K562 (cell line): ENCODE data around the gene FDPS. TPM values are rescaled to one million over a fixed set of nuclear protein-coding genes. Genes with fewer than 3 reads are reported as not detected.

Experiments used
- ATAC-seq: fragments of 200-7000 bp; cut with Tn5 transposase; 3 replicates; pipeline ENCODE4 v1.9.1; 2020; ENCODE audit warnings: moderate library complexity
- BruUV-seq: library from RNA; stranded (reverse); fragments of 400-500 nt; replicated peaks from 2 replicates; lab custom pipeline; 2021; lab: Mats Ljungman, UMichigan
- CTCF ChIA-PET: fragments of 300-600 bp; formaldehyde crosslinking; extraction: SDS; loops from one replicate; lab custom pipeline; 2021; ENCODE audit warnings: low intra/inter-chr PET ratio; lab: Yijun Ruan, JAX
- POLR2A ChIA-PET: fragments of 300-600, 350-650 bp; sonication (Branson Sonifier 250); formaldehyde crosslinking; extraction: SDS; loops from one replicate; lab custom pipeline; 2021; ENCODE audit warnings: antibody characterized with exemption, inconsistent platforms; lab: Yijun Ruan, JAX
- DNase-seq, 4 experiments: peaks; one replicate each; pipeline versions ENCODE4 v3.0.0 to v3.0.0-alpha.2; 2011 to 2018; ENCODE audit warnings: low spot score in 3 of 4, mixed read lengths in 3 of 4; ENCODE audit errors: extremely low read depth in 1 of 4
- FAIRE-seq: peaks from 2 replicates; lab custom pipeline; 2011; peaks lifted over from hg19 to GRCh38; lab: Jason Lieb, UNC
- H2AFZ ChIP-seq: 2 replicates; pipeline ENCODE4 v1.6.0; 2011; ENCODE audit warnings: low read depth, low read length, control low read depth, inconsistent platforms
- H3K27ac ChIP-seq: fragments of 200-600 bp; 3 replicates; pipeline ENCODE4 v1.8.0; 2011; ENCODE audit warnings: low read depth, mild to moderate bottlenecking, control low read depth, inconsistent platforms, low read length, moderate library complexity, mixed read lengths; ENCODE audit errors: extremely low read depth
- H3K27me3 ChIP-seq, 2 experiments: fragments of 300-600 bp in 1 of 2; 2 replicates in 1 of 2; 3 replicates in 1 of 2; pipeline versions ENCODE4 v1.6.0 to v1.8.0; 2011; ENCODE audit warnings: inconsistent platforms in 2 of 2, low read length in 2 of 2, mild to moderate bottlenecking in 1 of 2, mixed read lengths in 1 of 2, moderate library complexity in 1 of 2; ENCODE audit not compliant: control insufficient read depth in 2 of 2, insufficient read depth in 2 of 2
- H3K36me3 ChIP-seq: fragments of 300-600 bp; 3 replicates; pipeline ENCODE4 v1.8.0; 2011; ENCODE audit warnings: mild to moderate bottlenecking, low read length, inconsistent platforms; ENCODE audit not compliant: control insufficient read depth, insufficient read depth
- H3K4me1 ChIP-seq, 2 experiments: fragments of 200-600 bp in 1 of 2; replicated peaks in 1 of 2; 2 replicates in 1 of 2; 3 replicates in 1 of 2; pipeline versions ENCODE4 v1.5.1 to v1.8.0; 2011; ENCODE audit warnings: inconsistent platforms in 2 of 2, low read length in 2 of 2, mild to moderate bottlenecking in 1 of 2, mixed read lengths in 1 of 2, moderate library complexity in 1 of 2; ENCODE audit not compliant: control insufficient read depth in 2 of 2, insufficient read depth in 2 of 2
- H3K4me2 ChIP-seq: 2 replicates; pipeline ENCODE4 v1.6.1; 2011; ENCODE audit warnings: low read length, control low read depth, inconsistent platforms, mixed read lengths; ENCODE audit not compliant: insufficient read depth
- H3K4me3 ChIP-seq: fragments of 200-600 bp; sonication (generic), shearing (Covaris generic); 2 replicates; pipeline ENCODE4 v1.5.1; 2016; ENCODE audit warnings: control low read depth, inconsistent platforms
- H3K79me2 ChIP-seq: fragments of 200-600 bp; 3 replicates; pipeline ENCODE4 v1.8.0; 2011; ENCODE audit warnings: low read length, inconsistent platforms; ENCODE audit not compliant: control insufficient read depth, insufficient read depth
- H3K9ac ChIP-seq, 2 experiments: 2 replicates each; pipeline versions ENCODE4 v1.6.0 to v1.6.1; 2011; ENCODE audit warnings: low read depth in 2 of 2, low read length in 2 of 2, control low read depth in 1 of 2, inconsistent platforms in 1 of 2, mild to moderate bottlenecking in 1 of 2, mixed read lengths in 1 of 2; ENCODE audit not compliant: insufficient read depth in 1 of 2
- H3K9me1 ChIP-seq: one replicate; pipeline ENCODE4 v1.6.0; 2011; ENCODE audit warnings: inconsistent platforms, mild to moderate bottlenecking, low read length, moderate library complexity; ENCODE audit not compliant: control insufficient read depth, insufficient read depth
- H3K9me3 ChIP-seq: replicated peaks from 2 replicates; pipeline ENCODE4 v1.5.1; 2011; ENCODE audit warnings: low read depth, low read length, inconsistent platforms; ENCODE audit not compliant: control insufficient read depth, insufficient read depth
- H4K20me1 ChIP-seq: replicated peaks from 2 replicates; pipeline ENCODE4 v1.6.1; 2011; ENCODE audit warnings: low read length, inconsistent platforms, mixed read lengths; ENCODE audit not compliant: control insufficient read depth, insufficient read depth
- CREM ChIP-seq: IDR thresholded peaks from 2 replicates; pipeline ENCODE4 v1.6.1; 2014; ENCODE audit warnings: antibody characterized with exemption, low read depth
- EGR1 ChIP-seq: fragments of 450-650 bp; conservative IDR thresholded peaks from 2 replicates; pipeline ENCODE4 v1.6.1; 2017; ENCODE audit warnings: mild to moderate bottlenecking
- ELF1 ChIP-seq: fragments of 200-800 bp; sonication (Bioruptor generic); IDR thresholded peaks from 2 replicates; pipeline ENCODE4 v1.6.1; 2016; ENCODE audit warnings: missing genetic modification characterization, missing compliant biosample characterization
- KLF13 ChIP-seq: fragments of 450-650 bp; IDR thresholded peaks from 2 replicates; pipeline ENCODE4 v1.6.1; 2016; ENCODE audit warnings: missing genetic modification characterization, low read depth, mild to moderate bottlenecking, missing compliant biosample characterization, moderate library complexity, borderline replicate concordance
- MEF2A ChIP-seq: IDR thresholded peaks from 2 replicates; pipeline ENCODE4 v1.6.1; 2011; ENCODE audit warnings: low read depth, mild to moderate bottlenecking, low read length, moderate library complexity; ENCODE audit not compliant: control insufficient read depth
- MIER1 ChIP-seq: fragments of 450-650 bp; IDR thresholded peaks from 2 replicates; pipeline ENCODE4 v1.6.1; 2016; ENCODE audit warnings: antibody characterized with exemption, mild to moderate bottlenecking, low read depth
- MYC ChIP-seq, 2 experiments: fragments of 250-450 bp in 1 of 2; sonication (Bioruptor Pico) in 1 of 2; IDR thresholded peaks; 2 replicates each; pipeline versions ENCODE4 v1.5.1 to v1.6.1; 2012 to 2021; ENCODE audit warnings: low read depth in 2 of 2, borderline replicate concordance in 1 of 2, improper control_type of control experiment in 1 of 2, low read length in 1 of 2, mild to moderate bottlenecking in 1 of 2, moderate library complexity in 1 of 2
- SAFB2 ChIP-seq: fragments of 200-400 bp; formaldehyde crosslinking; IDR thresholded peaks from 2 replicates; pipeline ENCODE4 v1.6.1; 2018; ENCODE audit warnings: borderline replicate concordance, low read length, low read depth, moderate library complexity; ENCODE audit not compliant: severe bottlenecking
- SAP30 ChIP-seq: fragments of 200-600 bp; sonication (generic); IDR thresholded peaks from 2 replicates; pipeline ENCODE4 v1.6.1; 2012; ENCODE audit warnings: borderline replicate concordance, low read depth, mild to moderate bottlenecking, moderate library complexity, low read length, control low read depth, inconsistent platforms; ENCODE audit not compliant: insufficient read depth, poor library complexity, severe bottlenecking
- SMC3 ChIP-seq: conservative IDR thresholded peaks from 2 replicates; pipeline ENCODE4 v1.6.1; 2011; ENCODE audit warnings: low read depth, low read length, improper control_type of control experiment; ENCODE audit not compliant: insufficient read depth
- TBP ChIP-seq: optimal IDR thresholded peaks from 2 replicates; pipeline ENCODE3; 2011; ENCODE audit warnings: low read depth, low read length, improper control_type of control experiment
- VEZF1 ChIP-seq: fragments of 200-800 bp; sonication (Bioruptor generic); IDR thresholded peaks from 2 replicates; pipeline ENCODE4 v1.6.1; 2017; ENCODE audit warnings: missing genetic modification characterization, missing compliant biosample characterization
- ZNF511 ChIP-seq: sonication (generic); formaldehyde crosslinking; IDR thresholded peaks from 2 replicates; pipeline ENCODE4 v1.8.0; 2022; ENCODE audit warnings: mild to moderate bottlenecking, missing genetic modification reagents
- WGBS: fragments of 100-300 bp; shearing (Covaris generic); methylation state at CpG from one replicate; pipeline ENCODE4 v1.1.6; 2016; ENCODE audit warnings: low coverage, mixed read lengths; ENCODE audit not compliant: insufficient coverage; ENCODE audit errors: missing lambda C conversion rate; 5-methylcytosine and 5-hydroxymethylcytosine counted together
- in situ Hi-C: fragments of 300-500 bp; cut with MboI; formaldehyde crosslinking; loops from 4 replicates; pipeline ENCODE4 v1.15.0; 2018; ENCODE audit warnings: inconsistent platforms, mixed read lengths
- intact Hi-C: fragments of 100-400 bp; cut with micrococcal nuclease; formaldehyde crosslinking; loops from 2 replicates; pipeline ENCODE4 v1.14.2; 2022
- polyA plus RNA-seq, 8 experiments: library from polyadenylated mRNA; depleted of rRNA in 4 of 8; stranded (reverse) in 5 of 8; unstranded in 3 of 8; fragments of >200 nt; fragmentation: Nextera tagmentation in 2 of 8; fragmentation: Illumina TruSeq in 1 of 8; extraction: Ambion mirVana in 2 of 8; extraction: Trizol in 1 of 8; gene quantifications; 2 replicates each; pipeline versions ENCODE4 v1.2.1 to v1.2.3, GENCODE V29; 2011 to 2014; ENCODE audit warnings: inconsistent platforms in 1 of 8, missing spikeins in 1 of 8
- total RNA-seq, 7 experiments: library from RNA; depleted of rRNA in 6 of 7; stranded (reverse); fragments of >200 nt in 6 of 7; fragmentation: Illumina TruSeq in 2 of 7; extraction: Trizol in 2 of 7; gene quantifications; 2 replicates each; pipeline versions ENCODE4 v1.2.1 to v1.2.3, GENCODE V29; 2011 to 2021; ENCODE audit warnings: low replicate concordance in 1 of 7

FDPS gene
- total and polyA plus RNA-seq, 9 of the 15 experiments (the other 6 are each of a cell fraction or from before 2014, with no cell fraction given): 247 to 884 (median 360) TPM

DNA sequence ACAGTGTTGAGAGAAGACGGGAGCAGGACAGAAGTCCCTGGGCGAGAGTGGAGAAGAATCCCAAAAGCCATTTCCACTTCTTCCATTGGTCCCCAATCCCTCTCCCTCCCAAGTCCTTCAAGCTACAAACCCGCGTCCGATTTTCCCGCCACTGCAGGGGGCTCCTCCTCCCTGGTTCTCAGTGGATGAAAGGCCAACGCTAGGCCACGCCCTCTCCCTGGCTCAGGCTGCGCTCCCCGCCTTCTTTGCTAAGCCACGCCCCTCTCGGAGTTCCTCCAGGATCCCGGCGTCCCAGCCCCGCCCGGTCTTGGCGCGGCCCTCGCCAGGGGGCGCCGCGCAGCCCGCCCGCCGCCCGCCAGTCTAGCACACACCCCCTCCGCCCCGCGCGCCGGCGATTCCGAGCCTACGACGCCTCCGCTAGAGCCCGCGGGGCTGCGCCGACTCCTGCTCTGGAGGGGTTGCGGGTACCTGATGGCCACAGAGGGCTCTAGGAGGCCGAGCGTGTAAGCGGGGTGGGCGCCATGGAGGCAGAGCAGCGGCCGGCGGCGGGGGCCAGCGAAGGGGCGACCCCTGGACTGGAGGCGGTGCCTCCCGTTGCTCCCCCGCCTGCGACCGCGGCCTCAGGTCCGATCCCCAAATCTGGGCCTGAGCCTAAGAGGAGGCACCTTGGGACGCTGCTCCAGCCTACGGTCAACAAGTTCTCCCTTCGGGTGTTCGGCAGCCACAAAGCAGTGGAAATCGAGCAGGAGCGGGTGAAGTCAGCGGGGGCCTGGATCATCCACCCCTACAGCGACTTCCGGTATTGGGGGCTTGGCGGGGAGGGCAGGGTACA, 31.4 kb upstream of the FDPS start, which contains the start of gene HCN3 (continued):
- peak; percentile 96 for TF ChIP-seq KLF13 (tag)

DNA sequence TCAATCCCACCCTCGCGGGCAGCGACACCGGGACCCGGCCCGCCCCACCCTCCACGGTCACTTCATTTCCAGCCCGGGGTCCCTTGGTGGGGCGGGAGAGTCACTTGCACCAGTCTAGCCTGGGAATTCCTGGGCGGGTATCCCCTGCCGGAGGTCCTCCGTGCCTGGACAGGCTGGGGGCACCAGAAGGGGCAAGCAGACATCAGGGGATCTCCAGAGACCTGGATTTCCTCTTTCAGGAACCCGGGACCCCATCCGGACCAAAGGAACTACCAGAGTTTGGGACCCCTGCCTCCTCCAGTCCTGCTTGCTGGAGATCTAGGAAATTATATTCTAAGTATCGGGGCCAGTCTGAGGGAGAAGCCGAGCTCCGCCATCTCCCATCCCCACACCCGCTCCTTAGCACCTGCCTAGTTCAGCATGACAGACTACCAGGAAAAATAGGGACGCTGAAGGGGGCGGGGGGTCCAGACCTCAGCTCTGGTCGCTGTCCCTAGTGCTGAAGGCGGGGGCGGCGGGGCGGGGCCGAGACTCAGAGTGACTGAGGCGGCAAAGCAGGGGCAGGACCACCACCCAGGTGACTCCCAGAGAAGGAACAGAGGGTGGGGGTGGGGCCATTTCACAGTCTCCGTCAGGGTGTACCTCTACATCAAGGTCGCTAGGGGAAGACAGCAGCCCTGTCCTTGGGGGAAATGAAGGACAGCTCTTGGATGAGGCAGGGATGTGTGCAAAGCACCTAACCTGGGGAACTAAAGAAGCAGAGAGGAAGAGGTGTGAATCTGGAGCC, 30.6 kb upstream of the FDPS start:
- ChIA-PET CTCF (interaction anchor here (0.7 to 2.0 kb wide), 3 partner anchors 29 to 45 kb away, joined by 3 to 12 read pairs (median 5); no protein-coding TSS in a partner anchor), POLR2A (interaction anchor here (0.6 to 1.0 kb wide), 6 partner anchors 10 to 95 kb away, joined by 3 to 5 read pairs (median 3); partner anchors contain the start of gene SCAMP3)
- Histone ChIP-seq H3K36me3 (peaks cover 4% of the 10 kb centered on the region; the same call in 1 of the 3 replicates), H3K4me2 (peak overlapping the region; percentile 80), H3K4me3 (peak overlapping the region; percentile 57), H3K9ac (peak overlapping the region; percentile 39 to 93; a peak in 3 of 4 replicates), H3K9me3 (no peaks in the 10 kb centered on the region), H3K27me3 (no peaks in the 10 kb centered on the region), H3K79me2 (peaks cover 9% of the 10 kb centered on the region), H3K27ac (no peak overlapping the region), H3K4me1 (peaks cover 18 to 46% of the 10 kb centered on the region in 2 experiments; a peak in 4 of 5 replicates), H2AFZ (peak overlapping the region; percentile 92), H3K9me1 (no peaks in the 10 kb centered on the region), H4K20me1 (no peaks in the 10 kb centered on the region)
- intact Hi-C loops: loop anchor here (1.0 to 2.0 kb wide), 3 partner anchors 23 to 45 kb away; partner anchors contain the start of genes FDPS and PKLR
- peak; percentile 60 for FAIRE-seq
- in situ Hi-C loops: no loop called here
- peak; percentile 30 for ATAC-seq
- no TSS peak for BruUV-seq
- WGBS: 2% methylated on average over 22 of the region's 29 CpGs
- DNase-seq: peak; percentile 75 to 87 (median 84)
- no peak for TF ChIP-seq TBP
- no peak for TF ChIP-seq MYC (IDR thresholded peaks at IDR 0.05; ENCODE audit: low read depth, low read length)
- TF ChIP-seq MYC (CRISPR knock-in tag; IDR thresholded peaks at IDR 0.05; ENCODE audit: borderline replicate concordance, low read depth): no peak
- TF ChIP-seq ZNF511: peak; percentile 59
- 0 out of 2 replicates have a peak, but pooled peaks have one; percentile 27 for TF ChIP-seq SMC3
- peak; percentile 49 for TF ChIP-seq SAP30
- peak; percentile 85 for TF ChIP-seq MIER1
- no peak for TF ChIP-seq MEF2A
- TF ChIP-seq CREM: peak; percentile 34; the same call in 1 of the 2 replicates
- no peak for TF ChIP-seq ELF1 (tag)
- peak; percentile 97 for TF ChIP-seq EGR1
- TF ChIP-seq SAFB2: no peak
- peak; percentile 59 for TF ChIP-seq VEZF1
